Motor neuron (in vitro differentiated cells): Measurements from ENCODE around the gene DENND1A. TPM values are rescaled to one million over a fixed set of nuclear protein-coding genes. Genes with fewer than 3 reads are reported as not detected.
A peak's percentile ranks its signal among the peaks of the same experiment; 100 is the strongest.

Source experiments
- ATAC-seq, 8 experiments: fragments of 200-7000 bp; cut with Tn5 transposase; replicated peaks in 6 of 8; 2 replicates each; pipeline ENCODE4 v1.8.0; 2021; ENCODE audit warnings: mild to moderate bottlenecking in 8 of 8, moderate library complexity in 8 of 8
- H3K27ac ChIP-seq, 2 donors: fragments of 250-450 bp; sonication (Bioruptor Pico); 2 replicates each; pipeline ENCODE4 v1.9.0; 2021; ENCODE audit warnings: antibody characterized with exemption in 2 of 2, mild to moderate bottlenecking in 2 of 2, moderate library complexity in 1 of 2
- H3K4me1 ChIP-seq, 2 donors: fragments of 250-450 bp; sonication (Bioruptor Pico); replicated peaks in 1 of 2; 2 replicates each; pipeline ENCODE4 v1.6.1; 2021; ENCODE audit warnings: antibody characterized with exemption in 2 of 2, mild to moderate bottlenecking in 2 of 2, moderate library complexity in 1 of 2
- H3K4me3 ChIP-seq, 5 donors: fragments of 250-450 bp; sonication (Bioruptor Pico); 2 replicates each; pipeline ENCODE4 v1.9.0; 2021; ENCODE audit warnings: antibody characterized with exemption in 5 of 5, mild to moderate bottlenecking in 5 of 5, moderate library complexity in 4 of 5
- WGBS, 10 experiments: fragments of 450-650 bp; shearing (Covaris generic); methylation state at CpG; one replicate each; pipeline ENCODE4 v1.0.0; 2022; 5-methylcytosine and 5-hydroxymethylcytosine counted together
- in situ Hi-C, 9 experiments: fragments of 400-800 bp; cut with MboI; loops; one replicate each; pipeline ENCODE4 v1.15.0; 2021; ENCODE audit warnings: low sequenced_read_pairs in 9 of 9, low pct_unique_long_range_greater_than_20kb in 2 of 9; ENCODE audit not compliant: unreplicated experiment in 9 of 9
- total RNA-seq, 8 experiments: library from RNA; unstranded; fragments of 300-600 nt; gene quantifications; 2 replicates each; pipeline versions ENCODE4 v1.2.3 to v1.2.4, GENCODE V29; 2022

DENND1A gene
- total RNA-seq, 8 experiments from 2014 or later: 9.2 to 27.8 (median 13.8) TPM

DNA sequence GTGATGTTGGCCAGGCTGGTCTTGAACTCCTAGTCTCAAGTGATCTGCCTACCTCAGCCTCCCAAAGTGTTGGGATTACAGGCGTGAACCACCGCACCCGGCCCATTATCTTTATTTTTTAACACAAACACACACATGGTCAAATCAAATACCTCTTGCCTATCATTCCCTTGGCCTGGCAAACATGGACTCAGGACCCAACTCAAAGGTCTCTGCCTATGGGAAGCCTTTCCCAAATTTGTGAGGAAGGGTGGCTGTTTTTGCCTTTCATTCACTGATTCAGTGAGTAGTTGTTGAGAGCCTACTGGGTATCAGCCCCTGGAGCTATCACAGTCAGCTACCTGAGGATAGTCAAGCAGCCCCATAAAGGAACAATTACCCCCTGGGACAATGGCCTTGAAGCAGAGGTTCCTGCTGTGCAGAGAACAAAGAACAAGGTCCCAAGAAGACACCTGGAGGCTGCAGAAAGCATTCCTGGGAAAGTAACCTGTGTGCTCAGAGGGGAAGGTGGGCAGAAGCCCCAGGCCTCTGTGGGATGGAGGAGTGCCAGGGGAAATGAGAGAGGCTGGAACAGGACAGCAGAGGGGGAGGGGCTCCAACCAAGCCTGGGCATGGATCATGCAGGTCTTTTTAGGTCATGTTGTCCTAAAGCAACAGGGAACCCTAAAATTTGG is 447.5 kb downstream of the DENND1A start:
- H3K27ac ChIP-seq: no peak overlapping the region
- ATAC-seq: no peak

DNA sequence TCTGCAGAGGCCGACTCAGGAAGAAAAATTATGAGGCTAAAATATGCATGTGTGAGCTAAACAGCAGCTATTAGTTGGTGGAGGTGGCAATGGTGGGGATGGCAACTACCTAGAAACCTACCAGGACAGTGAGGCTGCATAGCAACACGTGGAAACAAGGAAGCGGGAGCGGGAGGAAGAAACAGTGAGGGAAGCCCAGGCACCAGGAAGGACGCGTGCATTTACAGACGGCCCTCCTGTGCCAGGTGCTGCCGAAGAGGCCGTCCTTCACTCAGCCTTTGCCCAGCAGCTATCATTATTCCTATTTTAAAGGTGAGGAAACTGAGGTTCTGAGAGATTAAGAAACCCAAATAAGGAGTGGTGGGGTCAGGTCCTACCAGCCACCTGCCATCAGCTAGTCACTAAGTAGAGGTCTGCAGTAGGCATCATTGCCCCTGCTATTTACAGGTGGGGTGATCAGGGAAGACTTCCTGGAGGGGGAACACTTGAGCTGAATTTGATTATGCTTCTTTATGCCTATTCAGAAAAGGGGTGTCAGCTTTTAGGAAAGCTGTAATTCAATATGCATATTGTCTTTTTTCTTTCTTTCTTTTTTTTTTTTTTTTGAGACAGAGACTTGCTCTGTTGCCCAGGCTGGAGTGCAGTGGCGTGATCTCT is 448.6 kb downstream of the DENND1A start:
- WGBS, 10 experiments: 50 to 90% (median 73%) methylated on average over 2 to 7 of the region's 10 CpGs; no CpG with 5 or more reads in 2 of the 10 experiments
- peak in 1 of 8 experiments; percentile 50 for ATAC-seq

More for the DNA sequence above, 447.5 kb downstream of the DENND1A start:
- in situ Hi-C loops: no loop called here
- H3K4me3 ChIP-seq: no peak overlapping the region
- WGBS, 10 experiments: 100% methylated on average over 2 to 3 of the region's 3 CpGs; no CpG with 5 or more reads in 8 of the 10 experiments
- peaks cover 14 to 25% of the 10 kb centered on the region in 2 donors for H3K4me1 ChIP-seq

DNA sequence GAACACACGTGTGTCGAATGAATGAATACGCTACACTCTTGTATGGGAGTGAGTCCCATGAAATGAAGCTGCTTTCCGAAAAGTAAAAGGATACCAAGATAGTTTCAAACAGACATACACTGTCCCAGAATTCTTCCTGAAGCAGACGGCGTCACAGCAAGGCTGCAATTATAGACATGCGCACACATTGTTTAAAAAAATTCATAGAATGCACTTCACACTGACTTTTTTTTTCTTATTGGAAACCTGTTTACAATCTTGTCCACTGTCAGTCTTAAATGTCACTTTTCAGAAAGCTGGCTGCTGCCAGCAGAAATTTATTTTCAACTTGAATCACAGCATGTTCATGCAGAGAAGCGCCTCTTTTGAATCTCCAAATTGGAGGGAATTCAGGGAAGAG is 449.1 kb downstream of the DENND1A start:
- in situ Hi-C loops: no loop called here
- H3K27ac ChIP-seq: no peak overlapping the region
- 60 to 100% (median 93%) methylated on average over 1 to 8 of the region's 8 CpGs for WGBS, 10 experiments
- no peak overlapping the region for H3K4me3 ChIP-seq
- H3K4me1 ChIP-seq: peaks cover 13 to 21% of the 10 kb centered on the region in 2 donors
- ATAC-seq: peak in 1 of 8 experiments; percentile 48

More for the DNA sequence above, 448.6 kb downstream of the DENND1A start:
- peaks cover 13 to 21% of the 10 kb centered on the region in 2 donors for H3K4me1 ChIP-seq
- in situ Hi-C loops: no loop called here
- no peak overlapping the region for H3K4me3 ChIP-seq
- no peak overlapping the region for H3K27ac ChIP-seq

DNA sequence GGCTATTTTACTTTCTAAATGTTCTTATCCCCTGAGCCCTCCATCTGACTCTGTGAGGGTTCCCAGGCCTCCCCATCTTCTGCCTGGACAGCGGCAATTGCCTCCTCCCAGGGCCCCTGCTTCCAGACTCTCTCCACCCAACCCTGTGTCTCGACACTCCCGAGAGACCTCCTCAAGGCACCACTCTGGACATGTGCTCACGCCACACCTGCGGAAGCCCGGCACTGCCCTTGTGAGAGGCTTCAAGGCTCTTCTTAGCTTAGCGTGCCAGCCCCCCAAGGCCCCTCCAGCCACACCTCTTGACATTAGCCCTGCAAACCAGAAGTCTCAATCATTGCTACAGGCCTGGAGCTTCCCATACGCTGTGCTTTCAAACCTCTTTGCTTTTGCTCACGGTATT is 449.8 kb downstream of the DENND1A start:
- no peak overlapping the region for H3K27ac ChIP-seq
- no peak overlapping the region for H3K4me3 ChIP-seq
- WGBS, 10 experiments: 60 to 100% (median 84%) methylated on average over 1 to 6 of the region's 9 CpGs; no CpG with 5 or more reads in 4 of the 10 experiments
- H3K4me1 ChIP-seq: peaks cover 13 to 21% of the 10 kb centered on the region in 2 donors
- ATAC-seq: peak in 3 of 8 experiments; percentile 8 to 21 (median 17)
- in situ Hi-C loops: no loop called here

DNA sequence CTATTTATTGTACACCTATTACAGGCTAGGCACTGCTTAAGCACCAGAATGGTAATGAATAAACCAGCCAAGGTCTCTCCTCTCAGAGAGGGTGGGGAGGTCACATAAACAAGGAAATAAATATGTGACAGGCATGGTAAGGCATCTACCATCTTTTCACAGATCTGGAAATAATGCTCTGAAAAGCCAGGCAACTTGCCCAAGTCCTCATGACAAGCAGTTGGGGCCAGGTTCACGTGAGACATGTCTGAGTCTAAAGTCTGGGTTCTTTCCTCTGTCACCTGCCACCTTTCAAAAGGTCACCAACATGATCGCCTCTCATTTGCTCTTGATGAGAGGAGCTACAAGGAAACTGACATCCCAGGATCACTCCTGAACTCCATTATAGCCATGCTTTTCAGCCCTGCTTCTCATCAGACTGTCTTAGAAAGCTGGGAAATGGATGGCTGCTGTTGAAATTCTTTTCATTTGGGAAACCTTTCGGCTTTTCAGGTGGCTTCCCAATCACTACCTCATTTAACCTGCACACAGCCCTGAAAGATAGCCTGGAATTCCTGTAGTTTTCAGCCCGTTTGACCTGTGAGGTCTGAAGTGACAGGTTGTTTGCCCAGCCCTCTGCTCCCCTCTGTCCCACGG is 450.8 kb downstream of the DENND1A start:
- peak in 1 of 8 experiments; percentile 20 for ATAC-seq
- WGBS, 10 experiments: 43 to 100% (median 86%) methylated on average over 1 to 4 of the region's 5 CpGs; no CpG with 5 or more reads in 3 of the 10 experiments
- Histone ChIP-seq H3K4me3 (no peak overlapping the region), H3K27ac (no peak overlapping the region), H3K4me1 (peaks cover 13 to 22% of the 10 kb centered on the region in 2 donors)
- in situ Hi-C loops: no loop called here

DNA sequence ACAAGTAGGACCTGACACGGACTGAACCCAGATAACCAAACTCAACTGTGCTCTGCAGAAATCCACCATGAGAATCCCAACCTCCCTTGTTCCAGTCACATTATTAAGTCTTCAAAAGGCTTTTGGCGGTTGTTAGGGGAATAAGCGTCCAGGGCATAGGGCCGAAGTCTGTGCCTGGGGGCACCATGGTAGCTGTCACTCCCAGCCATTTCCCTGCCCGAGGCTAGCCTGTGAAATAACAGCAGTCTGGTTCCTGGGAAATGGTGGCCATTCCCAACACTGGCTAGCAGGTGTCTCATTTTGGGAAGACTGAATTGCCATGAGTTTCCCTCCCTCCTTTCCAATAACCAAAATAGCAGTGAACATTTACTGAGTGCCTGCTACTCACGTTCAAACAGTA is 451.8 kb downstream of the DENND1A start:
- Histone ChIP-seq H3K4me1 (peaks cover 22 to 30% of the 10 kb centered on the region in 2 donors), H3K4me3 (no peak overlapping the region), H3K27ac (no peak overlapping the region)
- in situ Hi-C loops: no loop called here
- 90 to 100% (median 100%) methylated on average over 1 to 5 of the region's 6 CpGs; no CpG with 5 or more reads in 5 of the 10 experiments for WGBS, 10 experiments
- no peak for ATAC-seq

DNA sequence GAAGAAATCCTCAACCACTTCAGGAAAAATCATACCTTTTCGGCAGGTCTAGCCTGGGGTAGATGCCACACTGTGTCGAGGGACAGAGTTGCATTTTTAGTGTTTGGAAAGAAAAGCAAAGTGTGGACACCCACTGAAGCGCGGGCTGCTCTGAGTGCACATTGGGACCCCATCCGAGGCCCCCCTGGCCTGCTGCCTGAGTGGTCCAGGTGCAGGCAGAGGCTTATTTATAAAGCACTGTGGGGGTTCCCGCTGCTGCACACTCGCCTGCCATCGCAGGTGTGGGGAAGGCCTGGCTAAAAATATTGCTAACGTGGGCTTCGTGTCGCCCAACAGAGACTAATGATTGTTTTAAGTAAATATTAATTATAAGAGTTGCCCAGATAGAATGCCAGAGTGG is 454.5 kb downstream of the DENND1A start:
- Histone ChIP-seq H3K4me1 (peaks cover 37 to 40% of the 10 kb centered on the region in 2 donors), H3K4me3 (no peak overlapping the region), H3K27ac (no peak overlapping the region)
- no peak for ATAC-seq
- in situ Hi-C loops: no loop called here
- 90 to 100% (median 96%) methylated on average over 1 to 9 of the region's 11 CpGs; no CpG with 5 or more reads in 3 of the 10 experiments for WGBS, 10 experiments

DNA sequence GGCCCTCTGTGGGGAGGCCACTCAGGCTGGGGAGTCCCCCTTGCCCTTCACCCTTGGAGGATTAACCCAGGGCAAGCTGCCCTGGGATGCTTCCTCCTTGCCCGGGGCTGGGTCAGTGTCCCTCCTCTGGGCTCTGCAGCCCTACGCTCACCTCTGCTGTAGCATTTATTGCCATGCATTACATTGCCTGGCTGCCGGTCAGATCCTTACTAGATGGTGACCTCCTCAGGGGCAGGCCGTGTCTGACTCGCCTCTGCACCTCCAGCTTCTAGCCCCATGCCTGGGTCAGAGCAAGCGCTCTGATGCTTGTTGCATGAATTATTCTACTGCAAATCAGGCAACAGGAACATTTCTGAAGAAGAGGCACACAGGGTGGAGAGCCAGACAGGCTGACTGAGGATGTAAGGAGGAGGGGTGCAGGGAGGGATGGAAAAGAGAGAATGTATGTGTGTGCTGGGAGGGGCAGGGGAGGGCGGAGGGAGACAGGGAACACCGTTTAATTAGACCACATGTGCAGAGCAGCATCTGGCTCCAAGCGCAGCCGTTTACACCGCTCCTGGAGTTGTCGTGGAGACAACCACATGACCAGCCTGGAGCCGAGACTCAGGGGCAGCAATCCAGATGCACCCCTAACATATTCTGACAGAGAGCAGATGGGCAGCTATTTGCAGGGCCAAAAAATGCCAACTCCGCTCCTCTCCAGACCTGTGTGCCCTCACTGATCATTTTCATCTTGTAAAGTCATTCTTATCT is 456.9 kb downstream of the DENND1A start:
- Histone ChIP-seq H3K4me1 (peaks cover 41 to 43% of the 10 kb centered on the region in 2 donors), H3K4me3 (no peak overlapping the region), H3K27ac (peak overlapping the region; percentile 45 to 73)
- in situ Hi-C loops: no loop called here
- WGBS, 10 experiments: 0 to 69% (median 28%) methylated on average over 1 to 6 of the region's 14 CpGs; no CpG with 5 or more reads in 5 of the 10 experiments
- peak; percentile 91 to 96 (median 94) for ATAC-seq

DNA sequence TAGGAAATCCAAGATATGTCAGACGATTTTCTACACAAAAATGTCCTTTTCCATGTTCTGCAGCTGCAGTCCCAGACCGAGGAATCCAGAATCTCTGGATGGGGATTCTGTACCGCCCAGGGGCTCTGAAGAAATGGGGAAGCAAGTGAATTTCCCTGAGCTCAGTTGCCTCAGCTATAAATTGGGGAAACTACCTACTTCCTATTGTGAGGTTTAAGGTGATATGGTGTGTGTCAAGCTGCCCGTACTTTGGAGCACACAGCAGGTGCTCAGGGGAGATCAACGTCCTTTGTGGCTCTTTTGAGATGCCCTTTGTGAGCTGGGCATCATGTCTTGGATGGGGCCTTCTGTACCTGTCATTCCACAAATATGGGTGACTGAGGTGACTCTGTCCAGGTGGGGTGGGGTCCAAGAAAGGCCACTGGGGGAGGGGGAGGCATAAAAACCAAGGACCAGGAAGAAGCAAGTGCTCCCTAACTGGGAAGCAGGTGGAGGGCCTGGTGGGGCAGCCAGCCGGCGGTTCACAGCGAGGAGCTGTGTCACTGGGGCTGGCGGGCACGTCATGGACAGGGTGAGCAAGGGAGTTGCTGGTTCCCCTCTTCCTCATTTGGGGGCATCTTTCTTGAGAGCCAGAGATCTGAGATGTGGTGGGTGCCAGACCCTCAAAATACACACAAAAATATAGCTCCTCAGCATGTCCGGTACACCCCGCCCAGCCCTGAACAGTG is 457.9 kb downstream of the DENND1A start:
- in situ Hi-C loops: no loop called here
- ATAC-seq: no peak
- peaks cover 41 to 43% of the 10 kb centered on the region in 2 donors for H3K4me1 ChIP-seq
- WGBS, 10 experiments: 40 to 100% (median 78%) methylated on average over 1 to 4 of the region's 12 CpGs; no CpG with 5 or more reads in 6 of the 10 experiments
- H3K4me3 ChIP-seq: no peak overlapping the region
- H3K27ac ChIP-seq: peak overlapping the region; percentile 45 to 67

DNA sequence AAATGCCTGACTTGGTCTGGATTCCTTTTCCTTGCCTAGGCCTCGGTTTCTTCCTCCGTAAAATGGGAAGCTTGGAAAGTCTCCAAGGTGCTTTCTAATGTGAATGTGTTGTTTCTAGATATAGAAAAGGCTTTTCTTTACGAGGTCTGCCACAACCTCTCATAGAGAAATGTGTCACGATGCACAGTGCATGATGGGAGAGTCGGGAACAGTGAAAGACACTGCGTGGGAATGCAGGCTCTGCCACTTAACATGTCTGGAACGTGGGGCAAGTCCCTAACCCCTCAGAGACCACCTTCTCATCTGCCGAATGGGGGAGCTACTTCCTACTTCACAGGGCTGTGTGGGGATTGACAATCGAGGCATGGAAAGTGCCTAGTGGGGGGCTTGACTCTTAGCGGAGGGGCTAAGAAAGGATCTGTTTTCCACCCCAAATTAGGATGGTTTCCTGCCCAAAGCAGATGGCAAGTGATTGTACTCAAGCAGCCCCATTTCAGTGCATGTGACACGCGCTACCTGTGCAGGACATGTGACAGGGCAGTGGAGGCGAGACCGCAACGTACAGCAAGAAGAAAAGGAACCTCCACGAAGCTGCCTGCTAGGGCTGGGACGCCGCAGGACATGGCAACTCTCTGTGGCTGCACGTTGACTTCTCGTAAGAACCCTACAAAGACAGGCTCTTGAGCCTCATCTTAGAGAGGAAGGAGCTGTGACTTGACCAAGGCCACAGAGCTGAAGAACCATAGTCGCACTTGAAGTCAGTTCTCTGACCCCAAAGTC is 458.7 kb downstream of the DENND1A start:
- 78 to 100% (median 90%) methylated on average over 1 to 16 of the region's 21 CpGs; no CpG with 5 or more reads in 1 of the 10 experiments for WGBS, 10 experiments
- ATAC-seq: no peak
- Histone ChIP-seq H3K4me1 (peaks cover 41 to 43% of the 10 kb centered on the region in 2 donors), H3K27ac (no peak overlapping the region), H3K4me3 (no peak overlapping the region)
- in situ Hi-C loops: no loop called here

DNA sequence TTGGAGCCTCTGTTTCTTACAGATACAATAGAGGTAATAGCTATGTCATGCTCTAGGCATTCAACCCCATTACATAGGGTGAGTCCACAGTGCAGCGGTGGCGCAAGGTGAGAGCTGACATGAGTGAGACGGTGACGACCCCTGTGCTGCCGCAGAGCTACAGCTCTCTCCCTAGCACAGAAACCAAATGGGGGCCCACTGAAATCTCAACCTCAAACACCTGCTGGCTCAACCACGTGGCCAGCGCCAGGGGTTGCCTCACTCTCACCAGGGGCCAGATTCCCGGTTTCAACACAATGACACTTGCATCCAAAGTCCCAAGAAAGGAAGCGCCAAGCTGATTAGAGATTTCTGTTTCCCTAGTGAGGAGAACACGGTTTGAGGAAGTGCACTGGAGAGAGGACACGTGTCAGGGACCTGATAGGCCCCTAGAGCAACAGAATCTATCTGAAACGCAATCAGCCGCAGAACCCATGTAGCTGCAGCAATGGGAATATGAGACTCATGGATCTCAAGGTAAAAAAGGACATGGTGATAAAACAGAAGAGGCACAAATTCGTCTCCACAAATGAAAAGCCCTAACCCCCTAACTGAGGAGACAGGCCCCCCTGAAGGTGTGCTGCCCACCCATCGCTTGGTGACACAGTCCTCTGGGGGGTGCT is 459.7 kb downstream of the DENND1A start:
- 54 to 96% (median 84%) methylated on average over 3 to 12 of the region's 15 CpGs; no CpG with 5 or more reads in 2 of the 10 experiments for WGBS, 10 experiments
- ATAC-seq: peak in 2 of 8 experiments; percentile 2
- no peak overlapping the region for H3K4me3 ChIP-seq
- H3K27ac ChIP-seq: peak overlapping the region in 1 of 2 donors; percentile 69
- in situ Hi-C loops: no loop called here
- H3K4me1 ChIP-seq: peaks cover 41 to 43% of the 10 kb centered on the region in 2 donors
